Left lung (tissue), 14 donors: Measurements from ENCODE around the gene ZNF281. TPM values are rescaled to one million over a fixed set of nuclear protein-coding genes. Genes with fewer than 3 reads are reported as not detected.

Experiments
- ATAC-seq: fragments of 200-7000 bp; cut with Tn5 transposase; one replicate; pipeline ENCODE4 v1.9.1; 2020; ENCODE audit warnings: moderate library complexity
- DNase-seq, 4 donors: peaks; one replicate each; pipeline ENCODE4 v3.0.0-alpha.2; 2013 to 2020
- H3K27ac ChIP-seq, 2 donors: fragments of 200-600 bp; sonication (generic) in 1 of 2; one replicate each; pipeline versions ENCODE4 v1.5.0 to v1.8.0; 2020 to 2021
- H3K27me3 ChIP-seq, 2 donors: fragments of 200-600 bp; sonication (generic) in 1 of 2; one replicate each; pipeline versions ENCODE4 v1.5.0 to v1.8.0; 2020 to 2021
- H3K36me3 ChIP-seq, 2 donors: fragments of 200-600 bp; sonication (generic) in 1 of 2; one replicate each; pipeline versions ENCODE4 v1.5.0 to v1.8.0; 2020 to 2021
- H3K4me1 ChIP-seq, 2 donors: fragments of 200-600 bp; one replicate each; pipeline ENCODE4 v1.8.0; 2021
- H3K4me3 ChIP-seq, 2 donors: fragments of 200-600 bp; sonication (generic) in 1 of 2; one replicate each; pipeline versions ENCODE4 v1.5.0 to v1.8.0; 2020 to 2021; ENCODE audit warnings: mild to moderate bottlenecking in 1 of 2
- H3K9me3 ChIP-seq, 2 donors: fragments of 200-600 bp; sonication (generic) in 1 of 2; one replicate each; pipeline versions ENCODE4 v1.5.0 to v1.8.0; 2020 to 2021
- CTCF ChIP-seq, 2 donors: fragments of 200-600 bp; sonication (generic) in 1 of 2; IDR thresholded peaks; one replicate each; pipeline versions ENCODE4 v1.5.0 to v1.8.0; 2021; ENCODE audit warnings: antibody characterized with exemption in 2 of 2
- intact Hi-C, 2 donors: fragments of 100-400 bp; cut with DNase I; formaldehyde crosslinking; loops; one replicate each; pipeline versions ENCODE4 v1.11.2 to v1.14.2; 2022
- long read RNA-seq, 12 donors: library from polyadenylated mRNA in 2 of 12; unstranded in 2 of 12; transcript quantifications; one replicate each; pipeline ENCODE4 v2.0.0 and lab custom pipeline, GENCODE V29; 2019 to 2026
- polyA plus RNA-seq, 6 donors: library from polyadenylated mRNA; unstranded; fragments of 120-200 nt; gene quantifications; one replicate each; pipeline ENCODE4 v1.2.1, GENCODE V29; 2013; ENCODE audit not compliant: insufficient read length in 6 of 6
- total RNA-seq, 2 donors: library from RNA; stranded (reverse); fragmentation: NEBNext Ultra II Directional; extraction: Animal tissue kit (Norgen Biotek cat#: 25700); gene quantifications; one replicate each; pipeline ENCODE4 v1.2.1, GENCODE V29; 2021
- donor health status: DM: no; HTN: yes; CAD: no.
- donor health status: DM: no; HTN: no; CAD: no.

ZNF281 gene
- total RNA-seq, result 10 to 100 TPM; 18.1 to 25.3 TPM
- 10 to 100 TPM; 21.0 to 28.9 (median 27.0) TPM for polyA plus RNA-seq
- long read RNA-seq, donor 1, full-length matches to known transcripts, result 9 of 9 reads
- long read RNA-seq, donor 1, partial matches to known transcripts, result 0 of 9 reads
- long read RNA-seq, donor 1, other reads (novel, unspliced or antisense), result 0 of 9 reads
- long read RNA-seq, donor 2, partial matches to known transcripts, result 0 of 2 reads
- long read RNA-seq, donor 2, other reads (novel, unspliced or antisense), result 0 of 2 reads
- long read RNA-seq, donor 3, full-length matches to known transcripts, result 6 of 6 reads
- long read RNA-seq, donor 3, partial matches to known transcripts, result 0 of 6 reads
- long read RNA-seq, donor 3, other reads (novel, unspliced or antisense), result 0 of 6 reads
- long read RNA-seq, donor 4, full-length matches to known transcripts, result 2 of 7 reads
- long read RNA-seq, donor 4, partial matches to known transcripts, result 0 of 7 reads
- long read RNA-seq, donor 4, other reads (novel, unspliced or antisense), result 5 of 7 reads
- long read RNA-seq, donor 5, full-length matches to known transcripts, result 11 of 11 reads
- long read RNA-seq, donor 5, partial matches to known transcripts, result 0 of 11 reads
- long read RNA-seq, donor 5, other reads (novel, unspliced or antisense), result 0 of 11 reads
- long read RNA-seq, donor 6, full-length matches to known transcripts, result 2 of 2 reads
- long read RNA-seq, donor 6, partial matches to known transcripts, result 0 of 2 reads
- long read RNA-seq, donor 6, other reads (novel, unspliced or antisense), result 0 of 2 reads
- long read RNA-seq, donor 7, full-length matches to known transcripts, result 3 of 3 reads
- long read RNA-seq, donor 7, partial matches to known transcripts, result 0 of 3 reads
- long read RNA-seq, donor 7, other reads (novel, unspliced or antisense), result 0 of 3 reads
- long read RNA-seq, donor 8, full-length matches to known transcripts, result 6 of 6 reads
- long read RNA-seq, donor 8, partial matches to known transcripts, result 0 of 6 reads
- long read RNA-seq, donor 8, other reads (novel, unspliced or antisense), result 0 of 6 reads
- long read RNA-seq, donor 9, result 0 reads
- long read RNA-seq, donor 10, full-length matches to known transcripts, result 2 of 3 reads
- long read RNA-seq, donor 10, partial matches to known transcripts, result 0 of 3 reads
- long read RNA-seq, donor 10, other reads (novel, unspliced or antisense), result 1 of 3 reads
- long read RNA-seq, donor 11, full-length matches to known transcripts, result 3 of 3 reads
- long read RNA-seq, donor 11, partial matches to known transcripts, result 0 of 3 reads
- long read RNA-seq, donor 11, other reads (novel, unspliced or antisense), result 0 of 3 reads
- long read RNA-seq, donor 12, full-length matches to known transcripts, result 6 of 6 reads
- long read RNA-seq, donor 12, partial matches to known transcripts, result 0 of 6 reads
- long read RNA-seq, donor 12, other reads (novel, unspliced or antisense), result 0 of 6 reads

- ATAC-seq, result peak; percentile 97
Measured at GRCh38 chr1:200409761-200410565, at the start of gene ZNF281. Gene ZNF281 (minus strand): TSS chr1:200410036. CDS start chr1:200409705, 331 bp downstream.

GRCh38 chr1:200458780-200459179 is 48.9 kb upstream of the ZNF281 start:
- ATAC-seq, result no peak
- no peak for TF ChIP-seq CTCF (IDR thresholded peaks at IDR 0.05)
- Histone ChIP-seq H3K4me1 (no peaks in the 10 kb centered on the region), H3K27ac (no peak overlapping the region), H3K9me3 (no peaks in the 10 kb centered on the region), H3K27me3 (no peaks in the 10 kb centered on the region), H3K4me3 (no peak overlapping the region), H3K36me3 (no peaks in the 10 kb centered on the region)
- no peak for DNase-seq
- intact Hi-C loops, result no loop called here

More at GRCh38 chr1:200409761-200410565, at the start of gene ZNF281:
- intact Hi-C loops, result no loop called here
- peaks cover 0 to 13% of the 10 kb centered on the region in 2 donors for H3K36me3 ChIP-seq
- DNase-seq, result peak; percentile 91 to 99 (median 96)
- H3K4me3 ChIP-seq, result peak within 1 kb of the TSS; percentile 45 to 79
- no peaks in the 10 kb centered on the region for H3K27me3 ChIP-seq
- peak within 1 kb of the TSS; percentile 75 to 90 for H3K27ac ChIP-seq
- H3K4me1 ChIP-seq, result peaks cover 16 to 49% of the 10 kb centered on the region in 2 donors
- H3K9me3 ChIP-seq, result no peaks in the 10 kb centered on the region
- TF ChIP-seq CTCF (IDR thresholded peaks at IDR 0.05), result no peak

- no peak for TF ChIP-seq CTCF (IDR thresholded peaks at IDR 0.05)
- no peaks in the 10 kb centered on the region for H3K4me1 ChIP-seq
- H3K9me3 ChIP-seq, result no peaks in the 10 kb centered on the region
- DNase-seq, result no peak
- ATAC-seq, result no peak
- H3K27me3 ChIP-seq, result no peaks in the 10 kb centered on the region
- no peak overlapping the region for H3K4me3 ChIP-seq
- no peak overlapping the region for H3K27ac ChIP-seq
- intact Hi-C loops, result no loop called here
- no peaks in the 10 kb centered on the region for H3K36me3 ChIP-seq
Measured at GRCh38 chr1:200457810-200458209, 48.0 kb upstream of the ZNF281 start.

- Histone ChIP-seq H3K36me3 (no peaks in the 10 kb centered on the region), H3K9me3 (no peaks in the 10 kb centered on the region), H3K4me3 (no peak overlapping the region), H3K4me1 (no peaks in the 10 kb centered on the region), H3K27me3 (no peaks in the 10 kb centered on the region), H3K27ac (no peak overlapping the region)
- intact Hi-C loops, result no loop called here
- TF ChIP-seq CTCF (IDR thresholded peaks at IDR 0.05), result no peak
- DNase-seq (no peak), ATAC-seq (no peak)
Measured at GRCh38 chr1:200454425-200454824, 44.6 kb upstream of the ZNF281 start.
